ELF-1 (cell line): ENCODE results near the gene EPHB6.

Source experiments
- DNase-seq: peaks from one replicate; pipeline ENCODE4 v3.0.0-alpha.2; 2016; ENCODE audit warnings: low read depth, low spot score

Gene EPHB6

DNA sequence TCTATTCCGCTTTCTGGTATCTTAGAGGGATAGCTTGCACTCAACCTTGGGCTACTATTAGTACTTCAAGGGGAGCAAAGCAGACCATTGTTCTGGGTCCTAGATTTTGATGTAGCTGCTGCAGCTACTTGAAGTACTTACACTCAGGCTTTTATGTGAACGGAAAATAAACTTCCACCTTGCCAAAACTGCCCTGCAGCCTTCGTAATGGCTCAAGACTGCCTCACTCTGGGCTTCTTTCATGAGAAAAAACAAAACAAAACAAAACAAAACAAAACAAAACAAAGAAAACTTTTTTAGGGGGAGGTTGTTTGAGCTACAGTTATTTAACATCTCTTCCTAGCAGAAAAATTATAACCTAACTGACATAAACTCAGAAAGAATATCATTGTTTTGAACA is 19.4 kb upstream of the EPHB6 start:
- DNase-seq: no peak

DNA sequence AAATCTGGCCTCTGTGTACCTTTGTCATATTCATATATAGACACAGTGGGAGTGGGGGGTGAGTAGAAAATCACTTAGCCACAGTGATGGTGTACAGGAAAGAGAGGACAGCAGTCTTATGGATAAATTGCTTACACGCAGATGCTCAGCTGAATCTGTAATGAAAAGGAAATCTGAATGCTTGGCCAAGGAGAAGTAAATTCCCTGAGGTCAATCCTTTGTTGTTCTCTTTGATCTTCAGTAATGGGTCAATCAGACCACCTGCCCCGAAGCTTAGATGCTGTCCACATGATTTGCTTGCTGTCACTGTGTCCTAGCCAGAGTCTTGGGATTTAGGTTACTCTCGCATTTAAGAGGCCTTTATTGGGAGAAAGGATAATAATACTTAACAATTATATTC is 18.4 kb upstream of the EPHB6 start:
- DNase-seq: no peak

DNA sequence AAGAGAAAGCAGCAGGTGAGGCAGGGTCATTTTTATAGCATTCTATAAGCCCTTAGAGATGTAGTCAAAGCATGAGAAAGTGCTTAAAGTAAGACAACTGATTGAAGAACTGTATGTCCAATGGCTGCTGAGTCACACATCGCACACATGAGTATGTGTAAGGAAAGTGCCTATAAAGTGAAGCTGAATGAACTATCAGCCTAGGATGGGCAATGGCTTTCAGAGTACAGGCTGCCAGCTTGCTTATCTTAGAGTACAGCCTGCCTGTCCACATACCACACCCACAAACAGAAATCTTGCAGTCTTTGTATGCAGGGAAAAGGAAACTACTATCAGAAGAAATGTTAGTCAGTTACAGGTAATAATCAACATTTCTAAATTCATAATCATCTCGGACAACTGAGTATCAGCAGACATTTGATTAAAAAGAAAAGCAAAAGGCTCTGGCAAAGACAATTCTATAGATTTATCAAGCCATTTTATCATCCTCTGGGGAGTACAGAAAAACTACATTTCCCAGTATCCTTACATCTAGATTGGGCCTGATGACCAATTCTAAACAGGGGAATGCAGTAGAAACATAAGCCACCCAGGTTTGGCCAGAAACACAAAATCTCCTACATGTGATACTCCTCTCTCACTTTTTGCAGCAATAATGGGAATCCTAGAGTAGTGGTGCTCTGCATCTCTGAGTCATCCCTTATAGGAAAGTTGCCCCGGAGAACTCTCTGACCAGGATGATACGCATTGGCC is 16.2 kb upstream of the EPHB6 start:
- DNase-seq: no peak

DNA sequence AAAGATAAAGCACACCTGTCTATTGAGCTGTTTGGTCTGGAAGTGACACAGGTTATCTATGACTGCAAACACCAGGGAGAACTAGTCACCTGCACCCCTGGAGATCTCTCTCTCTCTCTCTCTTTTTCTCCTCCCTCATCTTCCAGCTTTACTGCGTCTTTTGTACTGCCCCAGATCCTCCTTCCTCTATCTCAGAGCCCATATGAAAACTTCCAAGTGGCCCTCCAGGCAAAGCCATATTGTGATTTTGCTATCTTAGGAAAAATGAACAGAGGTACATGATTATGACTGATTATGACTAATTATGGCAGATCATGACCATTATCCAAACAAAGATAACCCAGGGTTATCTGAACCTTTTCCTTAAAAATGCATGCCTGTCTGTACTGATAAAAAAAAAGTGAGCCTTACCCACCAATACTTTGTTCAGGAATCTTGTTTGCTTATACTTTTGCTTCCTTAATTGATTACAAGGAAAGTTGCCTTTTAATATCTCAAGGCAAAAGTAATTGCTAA is 12.6 kb upstream of the EPHB6 start:
- no peak for DNase-seq

DNA sequence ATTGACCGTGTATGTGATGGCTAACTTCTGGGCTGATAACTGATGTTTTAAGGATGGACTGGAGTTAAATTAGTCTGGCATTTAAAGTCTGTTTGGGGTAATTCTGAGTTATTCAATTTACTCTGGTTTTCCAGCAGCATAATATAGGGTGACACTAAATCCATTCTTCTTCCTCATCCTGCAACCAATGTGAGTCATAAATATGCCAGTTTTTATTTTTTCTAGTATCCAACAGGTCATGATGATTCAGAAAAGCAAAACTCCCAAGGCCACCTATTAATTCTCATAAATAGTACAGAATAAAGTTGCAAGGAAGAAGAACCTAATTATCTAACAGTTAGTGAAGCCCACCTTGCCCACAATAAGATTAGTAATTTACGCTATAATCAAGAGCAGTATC is 7.5 kb upstream of the EPHB6 start:
- no peak for DNase-seq

DNA sequence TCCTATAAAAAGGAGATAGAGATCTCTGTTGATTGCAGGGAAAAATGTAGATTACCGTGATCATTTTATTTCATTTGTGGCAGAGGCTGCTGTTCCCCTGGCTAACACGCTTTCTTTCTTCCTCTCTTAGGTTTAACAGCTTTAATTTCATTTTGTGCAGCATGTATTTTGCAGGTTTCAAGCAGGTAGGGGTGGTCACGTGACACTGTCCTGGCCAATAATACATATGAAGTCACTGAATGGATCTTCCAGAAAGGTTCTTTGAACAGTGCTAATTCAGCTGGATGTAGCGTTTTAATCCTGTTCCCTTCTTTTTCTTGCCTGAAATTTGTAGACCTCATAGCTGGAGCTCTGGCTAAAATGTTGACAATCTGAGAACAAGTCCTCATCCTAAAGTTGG is 3.6 kb upstream of the EPHB6 start:
- no peak for DNase-seq

DNA sequence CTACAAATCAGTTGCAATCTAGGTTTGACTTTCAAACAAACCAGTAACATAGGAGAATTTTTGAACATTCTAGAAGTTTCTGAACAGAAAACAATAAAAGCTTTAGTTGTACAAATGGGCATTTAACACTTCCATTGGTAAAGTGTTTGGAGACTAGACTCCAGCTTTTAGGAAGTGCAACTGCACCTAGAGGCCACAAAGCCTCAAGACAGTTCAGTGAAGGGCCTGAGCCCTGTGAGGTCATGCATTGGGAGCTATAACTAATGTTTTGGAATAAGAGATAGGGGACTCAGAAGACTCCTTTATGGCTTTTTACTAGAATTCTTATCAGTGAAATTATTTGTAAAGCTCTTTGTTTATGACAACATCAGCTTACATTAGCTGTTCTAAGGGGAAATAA is 3.0 kb upstream of the EPHB6 start:
- no peak for DNase-seq

DNA sequence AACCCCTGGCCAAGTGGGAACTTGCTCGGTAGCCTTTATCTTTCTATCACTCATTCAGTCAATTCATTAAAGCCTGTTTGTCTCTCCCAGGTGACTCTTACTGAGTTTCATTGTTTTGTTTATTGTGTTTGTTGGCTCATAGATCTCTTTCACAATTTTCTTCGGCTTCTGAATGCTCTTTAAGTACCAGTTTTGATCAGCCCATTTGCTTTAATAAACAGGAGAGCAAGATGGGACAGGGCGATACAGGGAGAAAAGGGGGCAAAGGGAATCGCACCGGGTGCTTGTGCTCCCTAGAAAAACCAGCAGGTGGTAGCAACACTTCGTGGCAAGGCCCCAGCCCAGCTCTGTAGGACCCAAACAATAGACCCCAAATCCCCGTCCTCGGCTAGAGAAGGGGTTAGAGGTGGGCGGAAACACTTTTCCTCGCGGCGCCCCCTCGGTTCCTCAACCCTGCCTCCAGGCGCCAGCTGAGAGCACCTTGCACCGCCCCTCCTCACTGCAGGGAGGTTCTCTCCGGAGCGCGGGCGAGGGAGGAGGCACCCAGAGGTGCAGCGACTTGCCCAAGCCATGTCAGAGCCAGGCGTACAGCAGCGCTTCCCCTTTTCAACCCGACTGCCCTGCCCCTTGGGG is 1.0 kb upstream of the EPHB6 start:
- DNase-seq: peak; percentile 83

DNA sequence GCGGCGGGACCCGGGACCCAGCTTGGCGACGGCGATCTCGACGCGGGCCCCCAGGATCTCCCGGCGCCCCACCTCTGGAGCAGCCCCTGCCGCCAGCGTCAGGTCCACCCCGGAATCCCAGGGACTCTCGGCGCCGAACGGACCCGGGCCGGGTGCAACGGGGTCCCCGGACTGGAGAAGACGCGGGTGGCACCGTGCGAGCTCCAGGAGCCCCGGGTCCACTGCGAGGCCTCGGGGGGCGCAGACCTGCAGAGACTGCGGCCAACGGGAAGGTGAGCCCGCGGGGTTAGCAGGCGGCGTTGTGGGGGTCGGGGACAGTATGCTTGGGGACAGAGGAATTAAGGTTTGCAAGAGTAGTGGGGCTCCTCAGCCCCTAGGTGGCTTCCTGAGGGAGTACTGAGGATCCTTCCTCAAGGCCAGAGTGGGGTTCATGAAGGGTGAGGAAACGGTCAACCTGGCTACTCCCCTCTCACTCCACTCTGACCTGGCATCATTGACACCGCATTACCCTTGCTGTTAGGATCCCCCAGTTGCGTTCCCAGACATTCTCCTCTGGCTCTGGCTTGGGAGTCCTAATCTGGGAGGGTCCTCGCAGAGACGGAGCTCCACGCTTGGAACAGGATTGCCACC is 353 bp downstream of the EPHB6 start:
- DNase-seq: peak; percentile 17

DNA sequence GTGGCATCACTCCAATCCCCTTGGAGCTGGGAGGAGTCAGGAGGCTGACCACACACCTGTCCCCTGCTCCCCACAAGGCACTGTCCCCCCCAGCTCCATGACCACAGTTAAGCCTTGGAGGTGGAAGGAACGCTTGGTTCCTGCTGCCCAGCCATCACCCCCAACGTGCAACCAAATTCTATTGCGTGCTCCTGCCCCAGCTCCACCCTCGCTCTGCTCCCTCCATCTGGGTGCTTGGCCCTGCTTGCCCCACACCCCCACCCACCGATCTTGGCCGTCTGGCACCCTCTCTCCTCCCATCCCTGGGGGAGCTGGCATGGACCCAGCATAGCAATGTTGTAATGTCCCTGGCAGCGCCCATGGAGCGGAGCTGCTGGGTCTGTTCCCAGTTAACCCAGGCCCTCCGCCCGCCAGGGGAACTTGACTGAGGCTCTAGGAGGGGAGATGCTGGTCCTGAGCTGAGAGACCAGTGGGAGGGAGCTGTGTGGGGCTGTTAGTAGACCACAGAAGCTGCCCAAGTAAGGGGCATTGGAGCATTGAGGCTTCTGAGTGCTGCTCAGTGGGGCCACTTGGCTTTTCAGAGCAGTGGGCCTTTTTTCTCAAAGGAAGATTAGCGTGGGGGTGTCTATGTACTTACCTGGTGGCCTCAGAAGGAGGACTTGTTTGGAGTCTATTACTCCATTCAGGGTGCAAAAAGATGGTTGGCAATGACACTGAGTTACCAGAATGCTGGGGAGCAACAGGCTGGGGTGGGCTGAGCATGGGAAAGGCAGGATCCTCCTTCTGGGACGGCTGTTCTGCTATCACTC is 1.1 kb downstream of the EPHB6 start:
- no peak for DNase-seq

DNA sequence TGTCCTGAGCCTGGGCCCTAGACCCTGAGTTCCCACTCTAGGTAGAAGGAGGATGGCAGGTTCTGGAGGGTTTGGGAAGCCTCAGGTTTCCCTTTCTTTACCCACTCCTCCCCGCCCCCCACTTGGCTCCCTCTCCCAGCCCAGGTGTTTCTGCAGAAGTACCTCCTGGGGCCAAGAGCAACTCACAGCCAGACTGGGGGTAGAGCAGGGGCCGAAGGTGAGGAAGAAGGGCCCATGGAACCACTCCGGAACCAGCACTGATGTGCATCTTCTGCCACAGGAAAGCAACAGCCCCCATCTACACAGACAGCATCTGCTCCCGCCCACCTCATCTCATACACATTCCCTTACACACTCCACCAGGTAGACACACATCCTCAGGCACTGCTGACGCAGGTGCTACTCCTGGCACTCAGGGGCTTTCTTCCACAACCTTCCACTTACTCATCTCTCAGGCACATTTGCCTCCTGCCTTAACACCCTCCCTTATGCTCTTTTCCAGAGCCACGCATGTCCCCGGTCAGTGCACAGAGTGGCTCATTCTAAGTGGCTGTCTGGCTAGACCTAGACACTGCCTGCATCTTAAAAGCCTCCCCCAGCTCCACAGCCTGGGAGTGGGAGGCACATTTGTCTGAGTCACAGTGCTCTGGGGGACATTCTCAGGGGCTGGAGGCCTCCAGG is 1.8 kb downstream of the EPHB6 start:
- no peak for DNase-seq

DNA sequence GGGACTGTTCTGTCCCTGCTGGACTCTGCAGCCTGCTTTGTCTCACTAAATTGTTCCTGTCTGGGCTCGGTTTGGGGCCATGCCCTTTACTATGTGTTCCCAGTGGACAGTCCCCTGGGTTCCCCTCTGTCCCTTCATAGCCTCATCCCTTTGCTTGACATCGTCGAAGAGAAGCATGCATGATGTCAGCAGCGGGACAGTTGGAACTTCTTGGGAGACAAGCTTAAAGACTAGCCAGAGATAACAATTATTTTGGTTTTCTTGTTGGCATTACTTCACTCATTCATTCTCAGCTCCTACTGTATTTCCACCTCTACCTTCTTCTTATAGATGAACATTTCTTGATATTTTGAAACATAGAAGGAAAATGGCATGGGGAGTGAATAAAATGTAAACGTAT is 2.7 kb downstream of the EPHB6 start:
- no peak for DNase-seq

DNA sequence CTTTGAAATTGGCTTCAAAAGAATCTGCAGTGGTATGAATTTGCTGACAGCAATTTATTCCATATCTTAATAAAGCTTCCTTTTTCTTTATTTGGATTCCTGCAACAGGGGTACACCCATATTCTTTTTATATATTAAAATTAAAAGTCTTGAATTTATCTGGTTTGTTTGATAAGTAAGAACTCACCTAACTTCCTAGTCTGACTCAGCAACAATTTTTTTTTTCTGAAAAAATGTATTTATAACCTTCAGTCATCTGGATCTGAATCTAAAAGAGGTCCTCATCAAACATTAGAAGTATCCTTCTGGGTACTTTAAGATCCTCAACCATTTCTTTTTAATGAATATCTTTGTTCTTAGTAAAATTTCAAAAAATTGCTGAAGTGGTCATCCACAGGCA is 4.5 kb downstream of the EPHB6 start:
- no peak for DNase-seq

DNA sequence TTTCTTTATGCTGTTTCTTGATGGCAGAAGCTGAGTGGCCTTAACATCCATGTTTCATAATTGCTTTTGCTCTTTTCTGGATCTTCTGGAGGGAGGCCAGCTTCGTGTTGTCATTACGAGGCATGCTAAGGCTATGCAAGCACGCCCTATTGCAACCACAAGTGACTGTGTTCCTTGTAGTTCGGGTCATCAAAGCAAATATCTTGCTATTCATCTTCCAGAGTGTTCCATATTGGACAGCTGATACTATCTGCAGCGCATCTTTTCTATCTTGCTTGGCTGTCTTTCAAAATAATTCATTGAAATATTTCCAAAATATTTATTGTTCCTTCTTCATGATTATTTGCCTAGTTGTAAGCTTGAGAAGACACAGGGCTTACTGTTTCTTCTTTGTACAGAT is 5.0 kb downstream of the EPHB6 start:
- DNase-seq: no peak

DNA sequence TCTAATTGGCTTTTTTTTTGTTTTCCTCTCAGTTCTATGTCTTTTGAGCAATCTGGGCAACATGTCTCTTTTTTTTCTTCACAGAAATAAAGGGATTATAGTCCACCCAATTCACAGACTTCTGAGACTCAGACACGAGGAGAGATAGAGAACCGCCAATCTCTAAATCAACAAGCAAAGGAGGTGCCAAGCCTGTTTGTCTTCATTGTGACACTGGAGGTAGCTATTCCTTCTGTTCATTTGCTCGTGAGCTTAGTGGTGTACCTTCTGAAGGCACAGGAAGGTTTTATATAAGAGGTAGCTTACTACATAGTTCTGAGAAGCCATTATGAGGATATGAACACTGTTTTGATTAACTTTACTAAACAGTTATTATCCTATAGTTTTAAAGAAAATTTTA is 6.1 kb downstream of the EPHB6 start:
- no peak for DNase-seq

DNA sequence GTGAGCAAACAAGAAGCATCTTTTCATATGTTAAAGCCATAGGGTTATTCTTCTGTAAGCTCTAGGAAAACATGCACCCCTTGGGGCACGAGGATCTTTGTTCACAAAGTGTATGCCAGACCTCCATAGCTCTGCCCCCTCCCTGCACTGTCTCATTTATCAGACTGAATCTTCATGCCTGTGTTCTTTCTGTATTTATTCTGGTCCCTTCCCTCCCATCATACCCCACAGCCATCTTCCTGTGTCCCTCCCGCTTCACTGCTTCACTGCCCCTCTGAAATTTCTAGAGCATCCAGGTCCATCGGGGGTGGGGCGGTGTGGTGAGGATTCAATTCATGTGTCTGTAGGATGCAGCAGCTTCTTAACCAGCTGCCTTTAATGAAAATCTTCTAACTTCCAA is 7.5 kb downstream of the EPHB6 start:
- DNase-seq: no peak

DNA sequence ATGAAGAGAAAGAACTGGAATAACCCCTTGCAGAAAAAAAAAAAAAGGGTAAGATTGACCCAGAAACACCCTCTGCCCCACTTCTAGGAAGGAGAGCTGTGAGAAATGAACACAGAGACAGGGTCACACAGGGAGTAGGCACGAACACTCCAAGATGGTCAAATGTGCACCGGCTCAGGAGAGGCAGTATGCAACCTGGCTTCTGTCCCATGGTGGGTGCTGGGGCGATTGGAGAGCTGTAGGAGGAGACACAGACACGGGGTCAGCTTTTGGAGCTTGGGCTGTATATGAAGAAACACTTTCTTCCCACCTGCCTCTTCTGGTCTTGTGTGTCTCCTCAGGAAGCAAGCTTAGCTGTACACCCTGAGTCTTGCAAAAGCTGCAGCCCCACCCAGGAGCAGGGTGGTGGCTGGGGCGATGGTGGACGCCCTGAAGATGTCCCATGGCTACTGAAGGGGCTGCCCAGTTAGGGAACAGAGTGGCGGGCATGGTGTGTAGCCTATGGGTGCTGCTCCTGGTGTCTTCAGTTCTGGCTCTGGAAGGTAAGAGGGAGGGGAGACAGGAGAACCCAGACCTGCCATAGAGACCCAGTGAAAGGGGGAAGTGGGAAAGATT is 8.0 kb downstream of the EPHB6 start:
- DNase-seq: no peak

DNA sequence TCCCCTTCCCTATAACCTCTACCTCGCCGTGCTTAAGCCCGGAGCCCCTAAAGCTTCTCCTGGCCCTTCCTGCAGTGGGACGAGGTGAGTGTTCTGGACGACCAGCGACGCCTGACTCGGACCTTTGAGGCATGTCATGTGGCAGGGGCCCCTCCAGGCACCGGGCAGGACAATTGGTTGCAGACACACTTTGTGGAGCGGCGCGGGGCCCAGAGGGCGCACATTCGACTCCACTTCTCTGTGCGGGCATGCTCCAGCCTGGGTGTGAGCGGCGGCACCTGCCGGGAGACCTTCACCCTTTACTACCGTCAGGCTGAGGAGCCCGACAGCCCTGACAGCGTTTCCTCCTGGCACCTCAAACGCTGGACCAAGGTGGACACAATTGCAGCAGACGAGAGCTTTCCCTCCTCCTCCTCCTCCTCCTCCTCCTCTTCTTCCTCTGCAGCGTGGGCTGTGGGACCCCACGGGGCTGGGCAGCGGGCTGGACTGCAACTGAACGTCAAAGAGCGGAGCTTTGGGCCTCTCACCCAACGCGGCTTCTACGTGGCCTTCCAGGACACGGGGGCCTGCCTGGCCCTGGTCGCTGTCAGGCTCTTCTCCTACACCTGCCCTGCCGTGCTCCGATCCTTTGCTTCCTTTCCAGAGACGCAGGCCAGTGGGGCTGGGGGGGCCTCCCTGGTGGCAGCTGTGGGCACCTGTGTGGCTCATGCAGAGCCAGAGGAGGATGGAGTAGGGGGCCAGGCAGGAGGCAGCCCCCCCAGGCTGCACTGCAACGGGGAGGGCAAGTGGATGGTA is 9.2 kb downstream of the EPHB6 start:
- no peak for DNase-seq

DNA sequence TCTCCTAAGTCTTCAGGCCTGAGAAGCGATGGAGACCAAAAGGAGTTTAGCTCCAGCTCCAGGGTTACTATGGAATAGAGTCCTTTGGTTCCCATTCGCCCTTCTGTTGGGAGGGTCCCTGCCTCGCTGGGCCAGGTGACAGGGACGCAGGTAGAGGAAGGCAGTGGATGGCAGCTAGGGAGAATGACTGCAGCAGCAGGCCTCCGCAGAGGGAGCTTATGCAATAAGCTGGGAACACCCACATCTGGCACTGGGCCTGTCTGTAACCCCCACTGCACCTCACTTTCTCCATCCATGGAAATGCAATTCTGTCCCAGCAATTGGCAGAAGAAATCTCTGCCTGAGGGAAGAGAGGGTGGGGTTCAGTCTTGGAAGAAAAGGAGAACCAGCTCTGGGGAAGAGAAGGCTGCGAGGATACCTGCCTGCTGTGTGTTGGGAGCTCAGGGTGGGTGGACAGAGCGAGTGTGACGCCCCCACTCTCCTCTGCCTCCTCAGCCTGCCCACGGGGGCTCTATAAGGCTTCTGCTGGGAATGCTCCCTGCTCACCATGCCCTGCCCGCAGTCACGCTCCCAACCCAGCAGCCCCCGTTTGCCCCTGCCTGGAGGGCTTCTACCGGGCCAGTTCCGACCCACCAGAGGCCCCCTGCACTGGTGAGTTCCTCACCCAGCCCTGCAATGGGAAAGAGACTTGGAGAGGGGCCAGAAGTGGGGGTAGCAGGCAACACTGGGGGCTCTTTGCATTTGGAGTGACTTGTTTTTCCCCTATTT is 10.3 kb downstream of the EPHB6 start:
- no peak for DNase-seq

DNA sequence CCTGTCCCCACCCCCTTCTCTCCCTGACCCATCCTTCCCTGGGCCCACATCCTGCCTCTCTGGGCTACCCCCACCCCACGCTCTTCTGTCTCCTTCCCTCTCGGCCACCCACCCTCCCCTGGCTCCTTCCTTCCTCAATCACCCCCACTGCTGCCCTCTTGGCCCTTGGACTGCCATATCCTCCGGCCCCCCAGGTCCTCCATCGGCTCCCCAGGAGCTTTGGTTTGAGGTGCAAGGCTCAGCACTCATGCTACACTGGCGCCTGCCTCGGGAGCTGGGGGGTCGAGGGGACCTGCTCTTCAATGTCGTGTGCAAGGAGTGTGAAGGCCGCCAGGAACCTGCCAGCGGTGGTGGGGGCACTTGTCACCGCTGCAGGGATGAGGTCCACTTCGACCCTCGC is 10.9 kb downstream of the EPHB6 start:
- DNase-seq: no peak
